SK-N-SH (cell line): ENCODE data around the gene DOCK8.

Experiments
- FOXM1 ChIP-seq: IDR thresholded peaks from 2 replicates; pipeline ENCODE4 v1.4.0; 2012; ENCODE audit warnings: low read depth, mild to moderate bottlenecking
- TEAD4 ChIP-seq: IDR thresholded peaks from 2 replicates; pipeline ENCODE4 v1.4.0; 2012; ENCODE audit warnings: mild to moderate bottlenecking, borderline replicate concordance; ENCODE audit not compliant: insufficient read depth
- YY1 ChIP-seq: IDR thresholded peaks from 2 replicates; pipeline ENCODE4 v1.4.0; 2012; ENCODE audit warnings: low read depth, mild to moderate bottlenecking

DNA sequence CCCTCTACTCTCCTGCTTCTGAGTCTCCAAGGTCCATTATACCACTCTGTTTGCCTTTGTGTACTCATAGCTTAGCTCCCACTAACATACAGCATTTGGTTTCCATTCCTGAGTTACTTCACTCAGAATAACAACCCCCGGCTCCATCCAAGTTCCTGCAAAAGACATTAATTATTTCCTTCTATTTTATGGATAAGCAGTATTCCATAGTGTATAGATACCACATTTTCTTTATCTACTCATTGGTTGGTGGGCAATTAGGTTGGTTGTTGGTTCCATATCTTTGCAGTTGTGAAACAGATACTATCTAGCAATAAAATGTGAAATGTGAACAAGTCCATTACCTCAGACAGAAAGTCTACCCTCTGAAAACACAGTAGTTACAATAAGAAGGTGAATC lies 110.3 kb downstream of the DOCK8 start:
- TF ChIP-seq FOXM1 (no peak), YY1 (no peak), TEAD4 (no peak)
